Measurements from ENCODE around the gene TTC28.

- TF ChIP-seq CTCF (IDR thresholded peaks at IDR 0.05) = no peak
- TF ChIP-seq EZH2 (IDR thresholded peaks at IDR 0.05) = no peak
- no peak for TF ChIP-seq EZH2phosphoT487 (IDR thresholded peaks at IDR 0.05)
These were observed 540.1 kb downstream of the TTC28 start for GRCh38 chr22:28139516-28139915.
